GM21515 (cell line): ENCODE data around the gene NABP2.
"Not testable (repeated sequence)": the region's sequence is repeated elsewhere in the genome, so short reads cannot be mapped to it uniquely, and the experiment has no call there.

Source experiments
- ATAC-seq: cut with Tn5 transposase; IDR thresholded peaks from one replicate; pipeline ENCODE4 v1.9.1; 2021; ENCODE audit not compliant: unreplicated experiment

NABP2 gene

GRCh38 chr12:56224102-56224701 is at the start of gene NABP2:
Gene NABP2, plus strand, starts transcription at chr12:56224342. Its CDS starts 515 bp downstream, at chr12:56224857.
- ATAC-seq: peak; percentile 75

GRCh38 chr12:56178347-56178746 is 45.8 kb upstream of the NABP2 start:
- ATAC-seq: no peak

GRCh38 chr12:56186957-56187356 is 37.2 kb upstream of the NABP2 start:
- ATAC-seq: no peak

- no peak for ATAC-seq
These were observed 35.9 kb upstream of the NABP2 start for GRCh38 chr12:56188131-56188777.

- no peak for ATAC-seq
These were observed 35.4 kb upstream of the NABP2 start for GRCh38 chr12:56188778-56189098.

- peak; percentile 61 for ATAC-seq
These were observed 34.8 kb upstream of the NABP2 start, which contains the start of gene SMARCC2 for GRCh38 chr12:56189099-56189917. Gene SMARCC2, minus strand, starts transcription at chr12:56189483. Its CDS starts 22 bp downstream, at chr12:56189461.

GRCh38 chr12:56189918-56190694 is 34.0 kb upstream of the NABP2 start:
- peak; percentile 40 for ATAC-seq

- ATAC-seq: no peak
These were observed 33.4 kb upstream of the NABP2 start for GRCh38 chr12:56190695-56191155.

GRCh38 chr12:56192582-56192981 is 31.6 kb upstream of the NABP2 start:
- no peak for ATAC-seq

GRCh38 chr12:56193025-56193578 is 31.0 kb upstream of the NABP2 start:
- ATAC-seq: no peak

GRCh38 chr12:56196818-56197550 is 27.2 kb upstream of the NABP2 start:
- not testable (repeated sequence) for ATAC-seq

- no peak for ATAC-seq
These were observed 26.1 kb upstream of the NABP2 start for GRCh38 chr12:56197921-56198635.

GRCh38 chr12:56198836-56199235 is 25.3 kb upstream of the NABP2 start:
- no peak for ATAC-seq

- no peak for ATAC-seq
These were observed 21.8 kb upstream of the NABP2 start for GRCh38 chr12:56202366-56202765.

- ATAC-seq: no peak
These were observed 21.3 kb upstream of the NABP2 start for GRCh38 chr12:56202838-56203237.

- no peak for ATAC-seq
These were observed 19.9 kb upstream of the NABP2 start for GRCh38 chr12:56204275-56204674.

- no peak for ATAC-seq
These were observed 18.7 kb upstream of the NABP2 start for GRCh38 chr12:56205445-56205844.

- no peak for ATAC-seq
These were observed 17.5 kb upstream of the NABP2 start for GRCh38 chr12:56206452-56207166.

GRCh38 chr12:56208006-56208405 is 16.1 kb upstream of the NABP2 start:
- ATAC-seq: no peak
